Measurements from ENCODE around the gene IDH2.
A peak's percentile ranks its signal among the peaks of the same experiment; 100 is the strongest.
"Not testable (repeated sequence)": the region's sequence is repeated elsewhere in the genome, so short reads cannot be mapped to it uniquely, and the experiment has no call there.

IDH2 gene

GRCh38 chr15:90114451-90114901, 12.2 kb upstream of the IDH2 start:
- no peak for DNase-seq (ENCODE audit: low read depth in 2 of 2)

GRCh38 chr15:90113166-90113565, 10.9 kb upstream of the IDH2 start:
- no peak for DNase-seq (ENCODE audit: low read depth in 2 of 2)

GRCh38 chr15:90109163-90109751, 7.0 kb upstream of the IDH2 start:
- DNase-seq (ENCODE audit: low read depth in 2 of 2) = not testable (repeated sequence)

DNA sequence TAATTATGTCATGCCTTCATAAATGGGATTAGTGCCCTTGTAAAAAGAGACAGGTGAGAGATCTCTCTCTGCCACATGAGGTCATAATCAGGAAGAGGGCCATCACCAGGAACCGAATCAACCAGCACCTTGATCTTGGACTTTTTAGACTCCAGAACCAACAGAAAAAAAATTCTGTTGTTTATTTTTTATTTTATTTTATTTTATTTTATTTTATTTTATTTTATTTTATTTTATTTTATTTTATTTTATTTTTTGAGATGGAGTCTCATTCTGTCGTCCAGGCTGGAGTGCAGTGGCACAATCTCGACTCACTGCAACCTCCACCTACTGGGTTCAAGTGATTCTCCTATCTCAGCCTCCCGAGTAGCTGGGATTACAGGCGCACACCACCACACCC, 5.8 kb upstream of the IDH2 start:
- DNase-seq (ENCODE audit: low read depth in 2 of 2) = not testable (repeated sequence)

GRCh38 chr15:90106522-90107117, 4.4 kb upstream of the IDH2 start:
- DNase-seq (ENCODE audit: low read depth in 2 of 2) = no peak

DNA sequence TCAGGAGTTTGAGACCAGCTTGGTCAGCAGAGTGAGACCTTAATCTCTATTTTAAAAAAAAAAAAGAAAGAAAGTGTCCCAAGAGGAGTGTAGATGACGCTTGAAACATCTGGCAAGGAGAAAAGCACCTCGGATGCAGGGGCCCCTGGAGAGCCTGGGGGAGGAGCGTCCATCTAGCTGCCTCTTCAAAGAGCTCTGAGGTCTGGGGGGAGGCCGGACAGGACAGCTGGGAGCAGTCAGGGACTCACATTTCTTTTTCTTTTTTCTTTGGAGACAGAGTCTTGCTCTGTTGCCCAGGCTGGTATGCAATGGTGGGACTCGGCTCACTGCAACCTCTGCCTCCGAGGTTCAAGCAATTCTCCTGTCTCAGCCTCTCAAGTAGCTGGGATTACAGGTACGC, 3.3 kb upstream of the IDH2 start:
- no peak for DNase-seq (ENCODE audit: low read depth in 2 of 2)

DNA sequence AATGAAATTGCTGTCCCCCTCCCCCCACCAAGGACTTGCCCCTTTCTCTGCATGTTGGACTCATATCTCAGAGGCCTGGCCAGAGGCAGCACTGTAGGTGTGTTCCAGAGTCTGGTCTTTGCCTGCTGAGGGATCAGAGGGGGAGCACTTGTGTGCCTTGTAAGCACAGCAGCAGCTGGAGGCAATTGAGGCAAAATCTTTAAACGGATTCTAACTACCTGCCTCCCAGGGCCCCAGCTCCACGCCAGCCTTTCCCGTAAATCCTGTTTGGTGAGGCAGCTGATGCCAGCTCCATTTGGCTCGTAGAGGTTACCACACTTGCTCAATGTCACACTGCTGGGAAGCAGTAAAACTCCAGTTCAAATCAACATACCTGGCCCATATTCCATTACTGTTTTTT, 2.3 kb upstream of the IDH2 start:
- DNase-seq (ENCODE audit: low read depth in 2 of 2) = no peak

DNA sequence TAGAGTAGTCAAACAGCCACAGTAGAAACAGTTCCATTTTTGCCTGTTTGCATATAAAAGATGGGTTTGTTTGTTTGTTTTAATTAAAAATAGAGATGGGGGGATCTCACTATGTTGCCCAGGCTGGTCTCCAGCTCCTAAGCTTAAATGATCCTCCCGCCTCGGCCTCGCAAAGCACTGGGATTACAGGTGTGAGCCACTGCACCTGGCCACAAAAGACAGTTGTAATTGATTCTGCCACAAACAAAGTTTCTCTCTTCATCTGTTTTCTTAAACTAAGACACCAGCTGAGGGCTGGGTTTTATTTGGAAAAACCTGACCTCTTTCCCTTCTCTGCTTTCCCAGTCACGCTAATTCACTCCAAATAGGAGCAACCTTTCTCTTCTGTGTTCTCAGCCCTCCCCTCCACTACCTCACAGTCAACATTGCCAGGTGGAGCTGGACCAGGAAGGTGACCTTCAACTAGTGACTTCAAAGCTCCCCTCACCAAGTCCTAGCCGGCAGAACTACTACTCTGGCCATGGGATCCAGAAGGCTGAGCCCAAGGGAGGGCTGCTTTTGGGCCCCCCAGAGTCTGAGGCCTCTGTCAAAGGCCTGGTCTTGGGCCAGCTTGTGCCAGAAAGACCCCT, 1.5 kb upstream of the IDH2 start:
- DNase-seq (ENCODE audit: low read depth in 2 of 2) = no peak

DNA sequence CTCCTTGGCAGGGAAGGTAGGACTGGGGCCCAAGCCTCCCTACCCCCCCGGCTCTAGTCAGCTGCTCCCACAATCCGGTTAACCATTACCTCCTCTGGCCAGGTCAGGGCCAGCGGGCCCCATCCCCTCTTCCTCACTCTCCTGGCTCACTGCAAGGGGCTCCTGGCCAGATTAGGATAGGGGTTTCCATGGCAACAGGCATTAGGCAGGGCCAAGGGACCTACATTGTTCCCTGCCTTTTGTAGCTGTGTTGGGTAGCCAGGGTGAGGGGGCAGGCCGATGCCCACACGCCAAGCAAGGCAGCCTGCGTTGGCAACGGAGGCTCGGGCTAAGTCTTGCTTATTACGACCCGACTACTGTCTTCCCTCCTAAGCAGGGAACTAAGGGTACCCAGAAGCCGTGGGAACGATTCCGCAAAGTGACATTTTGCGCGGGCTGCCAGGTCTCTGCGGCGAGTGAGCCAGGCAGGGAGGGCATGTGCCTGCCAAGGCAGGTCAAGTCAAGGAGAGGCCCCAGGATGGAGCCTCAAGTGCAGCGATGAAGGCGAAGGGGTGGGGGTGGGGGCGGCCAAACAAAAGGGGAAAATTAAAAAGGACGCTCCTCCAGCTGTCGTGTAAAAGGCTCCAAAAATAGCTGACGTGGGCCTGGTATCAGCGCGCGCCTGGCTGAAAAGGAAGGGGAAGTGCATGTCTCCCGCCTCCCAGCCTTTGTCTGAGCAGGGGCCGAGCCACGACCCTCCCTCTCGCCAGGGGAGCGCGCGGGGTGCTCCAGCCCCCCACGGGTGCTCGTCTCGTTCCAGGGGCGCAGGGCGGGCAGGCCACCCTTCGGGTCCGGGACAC, 919 bp downstream of the IDH2 start:
- DNase-seq (ENCODE audit: low read depth in 2 of 2) = no peak

GRCh38 chr15:90099868-90100831, 2.1 kb downstream of the IDH2 start:
- no peak for DNase-seq (ENCODE audit: low read depth in 2 of 2)

GRCh38 chr15:90099072-90099867, 3.0 kb downstream of the IDH2 start:
- no peak for DNase-seq (ENCODE audit: low read depth in 2 of 2)

- peak; percentile 40 to 60 for DNase-seq (ENCODE audit: low read depth in 2 of 2)
Measured at GRCh38 chr15:90097475-90097874, 4.8 kb downstream of the IDH2 start.

- no peak for DNase-seq (ENCODE audit: low read depth in 2 of 2)
Measured at GRCh38 chr15:90095521-90095959, 6.7 kb downstream of the IDH2 start.

DNA sequence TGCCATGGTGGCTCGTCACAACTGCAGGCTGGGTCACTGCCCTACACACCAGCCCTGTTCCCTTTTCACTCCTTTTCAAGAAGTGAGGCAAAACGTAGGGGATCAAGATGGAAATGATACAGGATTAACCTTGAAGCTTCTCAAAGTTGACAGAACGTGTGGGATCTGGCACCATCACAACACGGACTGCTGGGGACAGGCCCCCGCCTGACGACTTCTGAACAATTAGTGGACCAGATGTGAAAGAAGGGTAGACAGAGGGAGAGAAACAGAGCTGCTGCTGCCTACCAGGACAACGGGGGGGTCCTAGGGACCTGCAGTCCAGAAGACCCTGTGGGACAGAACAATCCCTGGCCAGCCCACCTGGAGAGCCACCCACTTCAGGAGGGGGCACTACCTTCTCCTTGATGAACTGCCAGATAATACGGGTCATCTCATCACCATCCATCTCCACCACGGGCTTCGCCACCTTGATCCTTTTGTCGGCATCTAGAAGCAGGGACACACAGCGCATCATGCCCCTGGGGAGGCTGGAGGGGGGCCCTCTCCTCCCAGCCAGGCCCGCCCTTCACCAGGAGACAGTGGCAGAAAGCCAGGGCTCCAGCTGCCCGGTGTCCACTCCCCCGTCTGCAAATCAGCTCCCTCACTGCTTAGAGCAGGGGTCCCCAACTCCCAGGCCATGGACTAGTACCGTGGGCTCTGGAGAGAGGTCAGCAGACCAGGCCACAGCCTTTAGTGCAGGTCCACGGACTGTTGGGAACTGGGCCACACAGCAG, 10.9 kb downstream of the IDH2 start:
- DNase-seq (ENCODE audit: low read depth in 2 of 2) = no peak

GRCh38 chr15:90090226-90090848, 11.9 kb downstream of the IDH2 start:
- DNase-seq (ENCODE audit: low read depth in 2 of 2) = no peak

DNA sequence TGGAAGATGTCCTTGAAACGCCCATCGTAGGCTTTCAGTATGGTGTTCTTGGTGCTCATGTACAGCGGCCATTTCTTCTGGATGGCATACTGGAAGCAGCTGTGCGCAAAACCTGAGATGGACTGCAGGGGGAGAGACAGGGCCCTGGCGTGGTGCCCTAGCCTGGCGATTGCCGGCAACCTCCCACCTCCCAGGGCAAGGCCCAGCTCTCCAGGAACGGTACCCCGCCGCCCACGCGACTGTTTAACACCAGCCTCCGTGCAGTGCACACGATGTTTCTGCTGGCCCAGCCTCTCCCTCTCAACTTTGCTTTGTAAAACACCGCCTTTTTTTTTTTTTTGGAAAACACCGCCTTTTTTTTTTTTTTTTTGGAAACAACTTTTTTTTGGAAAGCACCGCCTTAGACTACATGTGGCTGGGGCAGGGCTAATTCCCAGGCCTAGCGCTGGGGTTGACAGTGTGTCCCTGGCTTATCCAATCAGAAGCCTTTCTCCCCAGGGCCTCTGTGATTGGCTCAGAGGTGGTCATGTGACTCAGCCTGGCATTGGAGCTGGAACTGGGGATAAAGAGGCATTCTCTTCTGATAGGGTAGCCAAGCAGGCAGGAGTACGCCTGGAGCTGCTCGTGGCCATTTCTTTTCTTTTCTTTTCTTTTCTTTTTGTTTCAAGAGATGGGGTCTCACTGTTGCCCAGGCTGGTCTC, 14.7 kb downstream of the IDH2 start:
- DNase-seq (ENCODE audit: low read depth in 2 of 2) = no peak

DNA sequence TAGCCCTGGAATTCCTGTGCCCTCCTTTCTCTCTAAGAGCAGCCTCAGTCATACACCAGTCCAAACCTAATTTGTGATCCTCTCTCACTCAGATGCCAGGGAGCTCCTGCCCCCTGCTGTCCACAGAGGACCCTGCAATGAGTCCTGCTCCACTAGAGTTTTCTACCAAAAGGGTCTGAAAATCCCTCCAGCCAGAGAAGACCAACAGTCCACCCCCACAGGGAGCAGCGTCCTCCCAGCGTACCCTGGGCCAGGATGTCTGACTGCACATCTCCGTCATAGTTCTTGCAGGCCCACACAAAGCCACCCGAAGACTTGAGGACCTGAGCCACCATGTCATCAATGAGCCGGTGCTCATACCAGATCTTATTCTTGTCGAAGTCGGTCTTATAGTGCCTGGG, 15.4 kb downstream of the IDH2 start:
- DNase-seq (ENCODE audit: low read depth in 2 of 2) = peak; percentile 38

DNA sequence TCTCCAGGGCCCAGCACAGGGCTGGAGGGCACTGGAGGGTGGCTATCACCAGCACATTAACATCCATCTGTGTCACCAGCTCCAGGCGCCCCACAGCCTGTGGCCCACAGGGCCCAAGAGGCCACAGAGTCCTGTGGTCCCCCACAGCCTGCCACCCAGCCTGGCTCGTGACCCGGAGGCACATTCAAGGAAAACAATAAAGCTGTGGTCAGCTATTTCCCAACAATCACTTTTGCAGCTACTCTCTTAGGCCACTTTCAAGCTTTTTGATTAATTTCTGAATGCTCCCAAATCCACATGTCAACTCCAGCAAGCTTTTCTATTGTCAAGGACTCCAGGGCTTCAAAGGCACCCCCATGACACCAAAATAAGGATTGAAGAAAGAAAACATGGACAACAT, 16.7 kb downstream of the IDH2 start:
- no peak for DNase-seq (ENCODE audit: low read depth in 2 of 2)
